Measurements from ENCODE around the gene AFAP1.

DNA sequence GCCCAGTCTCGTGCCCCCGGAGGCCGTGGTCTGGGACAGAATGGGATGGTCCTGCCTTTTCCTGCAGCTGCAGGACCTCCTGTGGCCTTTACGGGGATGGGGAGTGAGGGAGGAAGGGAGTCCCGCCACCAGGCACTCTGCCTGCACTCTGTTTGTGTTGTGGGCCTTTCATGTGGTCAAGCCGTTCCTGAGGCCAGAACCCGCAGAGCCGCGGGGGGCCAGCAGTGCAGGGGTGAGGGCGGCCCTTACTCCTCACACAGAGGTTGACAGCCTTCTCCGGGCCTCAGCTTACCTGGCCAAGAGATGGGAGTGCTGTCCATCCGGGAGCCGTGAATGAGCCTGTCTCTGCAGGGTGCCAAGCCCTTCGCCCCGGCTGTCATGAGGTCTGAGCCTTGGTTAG is 230.7 kb downstream of the AFAP1 start:
- TF ChIP-seq, protein P1, sequence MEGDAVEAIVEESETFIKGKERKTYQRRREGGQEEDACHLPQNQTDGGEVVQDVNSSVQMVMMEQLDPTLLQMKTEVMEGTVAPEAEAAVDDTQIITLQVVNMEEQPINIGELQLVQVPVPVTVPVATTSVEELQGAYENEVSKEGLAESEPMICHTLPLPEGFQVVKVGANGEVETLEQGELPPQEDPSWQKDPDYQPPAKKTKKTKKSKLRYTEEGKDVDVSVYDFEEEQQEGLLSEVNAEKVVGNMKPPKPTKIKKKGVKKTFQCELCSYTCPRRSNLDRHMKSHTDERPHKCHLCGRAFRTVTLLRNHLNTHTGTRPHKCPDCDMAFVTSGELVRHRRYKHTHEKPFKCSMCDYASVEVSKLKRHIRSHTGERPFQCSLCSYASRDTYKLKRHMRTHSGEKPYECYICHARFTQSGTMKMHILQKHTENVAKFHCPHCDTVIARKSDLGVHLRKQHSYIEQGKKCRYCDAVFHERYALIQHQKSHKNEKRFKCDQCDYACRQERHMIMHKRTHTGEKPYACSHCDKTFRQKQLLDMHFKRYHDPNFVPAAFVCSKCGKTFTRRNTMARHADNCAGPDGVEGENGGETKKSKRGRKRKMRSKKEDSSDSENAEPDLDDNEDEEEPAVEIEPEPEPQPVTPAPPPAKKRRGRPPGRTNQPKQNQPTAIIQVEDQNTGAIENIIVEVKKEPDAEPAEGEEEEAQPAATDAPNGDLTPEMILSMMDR (IDR thresholded peaks at IDR 0.05): no peak
- no peak for TF ChIP-seq POLR2A (IDR thresholded peaks at IDR 0.05)
